Activated CD4-positive, CD25-positive, alpha-beta regulatory T cell treated with anti-CD3 and anti-CD28 coated beads, Interleukin-2, amount 50 U/mL, for 16 hours (primary cell): ENCODE data around the gene MRPL18.
"Not testable (repeated sequence)": the region's sequence is repeated elsewhere in the genome, so short reads cannot be mapped to it uniquely, and the experiment has no call there.

Source experiments
- DNase-seq: peaks from one replicate; pipeline ENCODE4 v3.0.0-alpha.2; 2020; ENCODE audit warnings: low read depth, low spot score

The MRPL18 gene

GRCh38 chr6:159790149-159790955 is at the start of gene MRPL18:
TSS of gene MRPL18 (plus strand) at chr6:159790467. CDS start at chr6:159790588, 121 bp downstream.
- peak; percentile 82 for DNase-seq

GRCh38 chr6:159742165-159742564 is 48.1 kb upstream of the MRPL18 start:
- DNase-seq = no peak

- no peak for DNase-seq
Measured at GRCh38 chr6:159745081-159745480, 45.2 kb upstream of the MRPL18 start.

GRCh38 chr6:159746759-159747158 is 43.5 kb upstream of the MRPL18 start:
- no peak for DNase-seq

GRCh38 chr6:159748127-159748526 is 42.1 kb upstream of the MRPL18 start:
- not testable (repeated sequence) for DNase-seq

GRCh38 chr6:159751448-159751847 is 38.8 kb upstream of the MRPL18 start:
- DNase-seq = no peak

- DNase-seq = no peak
Measured at GRCh38 chr6:159753081-159753872, 37.0 kb upstream of the MRPL18 start.

GRCh38 chr6:159754401-159754800 is 35.9 kb upstream of the MRPL18 start:
- DNase-seq = no peak

GRCh38 chr6:159754959-159755914 is 35.0 kb upstream of the MRPL18 start:
- no peak for DNase-seq

- DNase-seq = no peak
Measured at GRCh38 chr6:159756508-159756907, 33.8 kb upstream of the MRPL18 start.

- no peak for DNase-seq
Measured at GRCh38 chr6:159758031-159759001, 32.0 kb upstream of the MRPL18 start.

- no peak for DNase-seq
Measured at GRCh38 chr6:159759645-159760044, 30.6 kb upstream of the MRPL18 start.

GRCh38 chr6:159760602-159761057 is 29.6 kb upstream of the MRPL18 start:
- no peak for DNase-seq

- no peak for DNase-seq
Measured at GRCh38 chr6:159761129-159761872, 29.0 kb upstream of the MRPL18 start.

GRCh38 chr6:159761873-159762680 is 28.2 kb upstream of the MRPL18 start, which contains the start of gene ACAT2:
TSS of gene ACAT2 (plus strand) at chr6:159762045. CDS start at chr6:159762088, 43 bp downstream.
- DNase-seq = peak; percentile 87

- DNase-seq = peak; percentile 2
Measured at GRCh38 chr6:159762681-159763293, 27.5 kb upstream of the MRPL18 start.

- no peak for DNase-seq
Measured at GRCh38 chr6:159766906-159767305, 23.4 kb upstream of the MRPL18 start.

- DNase-seq = no peak
Measured at GRCh38 chr6:159769470-159769869, 20.8 kb upstream of the MRPL18 start.
